ENCODE data around the gene DSG3.

DNA sequence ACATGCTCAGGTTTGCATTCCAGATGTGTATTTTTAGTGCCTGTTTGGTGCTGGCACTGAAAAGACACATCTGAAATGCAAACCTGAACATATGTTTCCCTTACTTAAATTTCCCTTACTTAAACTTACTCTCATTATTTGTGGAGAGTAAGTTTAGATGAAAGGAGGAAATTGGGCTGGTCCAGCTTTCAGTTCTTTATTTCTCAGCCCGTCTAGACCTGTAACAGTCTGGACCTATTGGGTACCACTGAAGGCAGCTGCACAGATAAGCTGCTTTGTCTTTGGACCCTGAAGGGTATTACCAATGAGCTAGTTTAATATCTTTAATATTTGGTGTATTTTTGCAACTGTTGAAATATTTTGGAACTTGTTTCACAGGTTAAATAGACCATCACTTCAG is 17.0 kb upstream of the DSG3 start:
- TF ChIP-seq, protein P1, sequence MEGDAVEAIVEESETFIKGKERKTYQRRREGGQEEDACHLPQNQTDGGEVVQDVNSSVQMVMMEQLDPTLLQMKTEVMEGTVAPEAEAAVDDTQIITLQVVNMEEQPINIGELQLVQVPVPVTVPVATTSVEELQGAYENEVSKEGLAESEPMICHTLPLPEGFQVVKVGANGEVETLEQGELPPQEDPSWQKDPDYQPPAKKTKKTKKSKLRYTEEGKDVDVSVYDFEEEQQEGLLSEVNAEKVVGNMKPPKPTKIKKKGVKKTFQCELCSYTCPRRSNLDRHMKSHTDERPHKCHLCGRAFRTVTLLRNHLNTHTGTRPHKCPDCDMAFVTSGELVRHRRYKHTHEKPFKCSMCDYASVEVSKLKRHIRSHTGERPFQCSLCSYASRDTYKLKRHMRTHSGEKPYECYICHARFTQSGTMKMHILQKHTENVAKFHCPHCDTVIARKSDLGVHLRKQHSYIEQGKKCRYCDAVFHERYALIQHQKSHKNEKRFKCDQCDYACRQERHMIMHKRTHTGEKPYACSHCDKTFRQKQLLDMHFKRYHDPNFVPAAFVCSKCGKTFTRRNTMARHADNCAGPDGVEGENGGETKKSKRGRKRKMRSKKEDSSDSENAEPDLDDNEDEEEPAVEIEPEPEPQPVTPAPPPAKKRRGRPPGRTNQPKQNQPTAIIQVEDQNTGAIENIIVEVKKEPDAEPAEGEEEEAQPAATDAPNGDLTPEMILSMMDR (IDR thresholded peaks at IDR 0.05), result no peak
- no peak for TF ChIP-seq POLR2A (IDR thresholded peaks at IDR 0.05)
